Osteoblast (primary cell): ENCODE results near the gene ZNF766. TPM values are rescaled to one million over a fixed set of nuclear protein-coding genes. Genes with fewer than 3 reads are reported as not detected.
"Not testable (repeated sequence)": the region's sequence is repeated elsewhere in the genome, so short reads cannot be mapped to it uniquely, and the experiment has no call there.

ENCODE experiments used
- DNase-seq: peaks from one replicate; pipeline ENCODE4 v3.0.0; 2011; ENCODE audit warnings: low spot score, mixed read lengths; ENCODE audit not compliant: insufficient read length; ENCODE audit errors: missing footprints
- H2AFZ ChIP-seq: 2 replicates; pipeline ENCODE4 v1.6.0; 2011; ENCODE audit warnings: mild to moderate bottlenecking, low read length
- H3K27ac ChIP-seq: 2 replicates; pipeline ENCODE4 v1.5.1; 2011; ENCODE audit warnings: mild to moderate bottlenecking, low read depth, low read length, moderate library complexity
- H3K27me3 ChIP-seq: 2 replicates; pipeline ENCODE4 v1.6.0; 2012; ENCODE audit warnings: mild to moderate bottlenecking, control low read depth, inconsistent platforms, low read length, moderate library complexity; ENCODE audit not compliant: insufficient read depth
- H3K36me3 ChIP-seq: 2 replicates; pipeline ENCODE4 v1.5.1; 2011; ENCODE audit warnings: mild to moderate bottlenecking, low read length, control low read depth, moderate library complexity; ENCODE audit not compliant: insufficient read depth
- H3K4me1 ChIP-seq: 2 replicates; pipeline ENCODE4 v1.5.1; 2011; ENCODE audit warnings: mild to moderate bottlenecking, low read length, control low read depth, moderate library complexity; ENCODE audit not compliant: insufficient read depth
- H3K4me2 ChIP-seq: 2 replicates; pipeline ENCODE4 v1.6.0; 2011; ENCODE audit warnings: mild to moderate bottlenecking, low read length; ENCODE audit not compliant: insufficient read depth
- H3K4me3 ChIP-seq: fragments of 200-600 bp; sonication (generic); 3 replicates; pipeline ENCODE4 v1.5.1; 2012; ENCODE audit warnings: mild to moderate bottlenecking, low read length, inconsistent platforms; ENCODE audit not compliant: insufficient read depth
- H3K79me2 ChIP-seq: 2 replicates; pipeline ENCODE4 v1.6.0; 2012; ENCODE audit warnings: mild to moderate bottlenecking, low read length, control low read depth, inconsistent platforms; ENCODE audit not compliant: insufficient read depth
- H3K9me3 ChIP-seq: 2 replicates; pipeline ENCODE4 v1.5.1; 2011; ENCODE audit warnings: low read depth, low read length, control low read depth
- H4K20me1 ChIP-seq: 2 replicates; pipeline ENCODE4 v1.6.0; 2012; ENCODE audit warnings: mild to moderate bottlenecking, low read length, control low read depth; ENCODE audit not compliant: insufficient read depth
- total RNA-seq: library from RNA; depleted of rRNA; stranded (reverse); fragments of >200 nt; gene quantifications from 2 replicates; pipeline ENCODE4 v1.2.3, GENCODE V29; 2012
- TF ChIP-seq, protein P1 (sequence below): IDR thresholded peaks from 2 replicates; pipeline ENCODE4 v1.5.1; 2011; ENCODE audit warnings: mild to moderate bottlenecking, low read depth, low read length, moderate library complexity; ENCODE audit errors: extremely low read depth

Gene ZNF766
- total RNA-seq, 1 donor, result 11.2 TPM

DNA sequence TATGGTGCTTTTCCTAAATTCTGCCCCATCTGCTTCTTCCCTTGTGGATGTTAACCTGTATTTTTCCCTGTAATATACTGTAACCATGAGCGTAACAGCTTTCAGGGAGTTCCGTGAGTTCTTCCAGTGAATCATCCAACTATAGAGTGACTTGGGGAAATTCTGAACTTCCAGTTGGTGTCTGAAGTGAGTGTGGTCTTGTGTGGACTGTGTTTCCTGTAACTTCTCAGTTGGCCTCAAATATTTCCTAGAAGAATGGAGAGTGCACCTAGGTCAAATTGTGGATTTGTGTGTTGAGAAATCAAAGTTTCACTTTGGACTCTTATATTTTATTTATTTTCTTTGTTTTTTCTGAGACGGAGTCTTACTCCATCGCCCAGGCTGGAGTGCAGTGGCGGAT is 11.0 kb upstream of the ZNF766 start:
- Histone ChIP-seq H4K20me1 (no peaks in the 10 kb centered on the region), H3K27me3 (no peaks in the 10 kb centered on the region), H3K27ac (no peak overlapping the region), H3K9me3 (no peaks in the 10 kb centered on the region), H3K4me3 (no peak overlapping the region), H3K79me2 (no peaks in the 10 kb centered on the region), H2AFZ (no peak overlapping the region), H3K36me3 (no peaks in the 10 kb centered on the region), H3K4me1 (no peaks in the 10 kb centered on the region), H3K4me2 (no peak overlapping the region)
- TF ChIP-seq, protein P1, sequence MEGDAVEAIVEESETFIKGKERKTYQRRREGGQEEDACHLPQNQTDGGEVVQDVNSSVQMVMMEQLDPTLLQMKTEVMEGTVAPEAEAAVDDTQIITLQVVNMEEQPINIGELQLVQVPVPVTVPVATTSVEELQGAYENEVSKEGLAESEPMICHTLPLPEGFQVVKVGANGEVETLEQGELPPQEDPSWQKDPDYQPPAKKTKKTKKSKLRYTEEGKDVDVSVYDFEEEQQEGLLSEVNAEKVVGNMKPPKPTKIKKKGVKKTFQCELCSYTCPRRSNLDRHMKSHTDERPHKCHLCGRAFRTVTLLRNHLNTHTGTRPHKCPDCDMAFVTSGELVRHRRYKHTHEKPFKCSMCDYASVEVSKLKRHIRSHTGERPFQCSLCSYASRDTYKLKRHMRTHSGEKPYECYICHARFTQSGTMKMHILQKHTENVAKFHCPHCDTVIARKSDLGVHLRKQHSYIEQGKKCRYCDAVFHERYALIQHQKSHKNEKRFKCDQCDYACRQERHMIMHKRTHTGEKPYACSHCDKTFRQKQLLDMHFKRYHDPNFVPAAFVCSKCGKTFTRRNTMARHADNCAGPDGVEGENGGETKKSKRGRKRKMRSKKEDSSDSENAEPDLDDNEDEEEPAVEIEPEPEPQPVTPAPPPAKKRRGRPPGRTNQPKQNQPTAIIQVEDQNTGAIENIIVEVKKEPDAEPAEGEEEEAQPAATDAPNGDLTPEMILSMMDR, result no peak
- DNase-seq, result no peak

DNA sequence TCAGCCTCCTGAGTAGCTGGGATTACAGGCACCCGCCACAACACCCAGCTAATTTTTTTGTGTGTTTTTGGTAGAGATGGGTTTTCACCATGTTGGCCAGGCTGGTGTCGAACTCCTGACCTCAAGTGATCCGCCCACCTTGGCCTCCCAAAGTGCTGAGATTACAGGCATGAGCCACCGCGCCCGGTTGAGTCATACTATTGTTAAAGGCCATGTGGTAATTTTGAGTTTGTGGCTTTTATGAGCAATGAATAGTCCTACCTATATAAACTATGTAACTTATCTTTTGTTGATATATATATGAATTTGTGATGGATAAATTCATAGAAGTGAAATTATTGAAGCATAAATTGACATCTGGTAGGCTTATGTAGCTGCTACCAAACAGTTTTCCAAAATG is 3.8 kb upstream of the ZNF766 start:
- H3K4me2 ChIP-seq, result not testable (repeated sequence)
- peak; percentile 25 for DNase-seq

DNA sequence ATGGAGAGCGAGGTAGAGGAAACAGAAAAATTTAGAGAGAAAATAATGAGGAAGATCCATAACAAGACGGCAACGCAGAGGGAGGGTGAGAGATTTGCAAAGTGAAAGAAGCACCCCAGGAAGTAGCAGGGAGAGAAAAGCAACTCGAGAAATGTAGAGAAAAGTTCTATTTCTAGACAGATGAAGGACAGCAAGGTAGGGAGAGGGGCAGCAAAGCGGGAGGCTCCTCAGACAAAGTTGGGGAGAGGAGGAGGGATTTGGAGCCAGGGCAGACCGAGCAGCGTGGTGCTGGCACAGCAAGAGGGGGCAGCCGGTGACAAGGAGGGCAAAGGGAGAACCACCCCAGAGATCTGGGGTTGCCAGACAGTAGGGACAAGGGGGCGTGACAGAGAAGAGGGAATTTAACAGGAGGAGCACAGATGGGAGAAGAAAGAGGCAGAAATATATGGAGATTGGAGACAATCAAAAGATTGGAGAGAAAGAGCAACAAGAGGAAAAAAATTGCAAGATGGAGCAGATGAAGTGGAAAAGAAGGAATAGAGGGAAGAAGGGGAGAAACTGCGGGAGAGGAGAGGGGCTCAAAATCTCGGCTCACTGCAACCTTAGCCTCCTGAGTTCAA is 989 bp downstream of the ZNF766 start:
- H3K79me2 ChIP-seq, result peaks cover 55% of the 10 kb centered on the region
- peaks cover 6% of the 10 kb centered on the region for H3K36me3 ChIP-seq

More for the DNA sequence above, 3.8 kb upstream of the ZNF766 start:
- not testable (repeated sequence) for H3K4me3 ChIP-seq, H4K20me1 ChIP-seq, H2AFZ ChIP-seq, H3K27ac ChIP-seq, H3K79me2 ChIP-seq, H3K9me3 ChIP-seq, H3K36me3 ChIP-seq, H3K27me3 ChIP-seq, H3K4me1 ChIP-seq

DNA sequence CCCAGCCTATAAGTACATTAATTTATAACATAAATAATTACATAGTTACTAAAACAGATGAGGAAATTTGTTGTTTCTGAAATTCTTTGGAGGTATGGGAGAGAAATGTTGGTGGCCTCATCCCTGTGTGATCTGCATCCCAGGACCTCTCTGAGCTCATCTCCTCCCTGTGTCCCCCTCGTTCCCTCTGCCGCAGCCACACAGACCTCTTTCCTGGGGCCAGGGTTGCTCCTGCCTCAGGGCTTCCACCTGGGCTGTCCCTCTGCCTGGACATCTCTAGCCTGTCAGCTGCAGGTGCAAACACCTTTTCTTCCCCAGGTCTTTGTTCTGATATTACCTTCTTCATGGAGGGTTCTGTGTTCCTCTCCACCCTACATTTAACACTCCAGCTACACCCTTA is 3.9 kb downstream of the ZNF766 start:
- H3K9me3 ChIP-seq, result no peaks in the 10 kb centered on the region
- H3K27ac ChIP-seq, result no peak overlapping the region
- no peak for DNase-seq
- TF ChIP-seq, protein P1, result no peak
- H2AFZ ChIP-seq, result no peak overlapping the region
- peaks cover 7% of the 10 kb centered on the region for H3K4me1 ChIP-seq
- H3K4me2 ChIP-seq, result no peak overlapping the region
- H3K79me2 ChIP-seq, result peaks cover 82% of the 10 kb centered on the region
- peaks cover 30% of the 10 kb centered on the region for H4K20me1 ChIP-seq
- H3K27me3 ChIP-seq, result no peaks in the 10 kb centered on the region
- H3K36me3 ChIP-seq, result peaks cover 6% of the 10 kb centered on the region
- H3K4me3 ChIP-seq, result no peak overlapping the region

More for the DNA sequence above, 989 bp downstream of the ZNF766 start:
- no peaks in the 10 kb centered on the region for H3K9me3 ChIP-seq
- TF ChIP-seq, protein P1, result no peak
- peak overlapping the region; percentile 94 for H2AFZ ChIP-seq
- peak; percentile 82 for DNase-seq
- H3K4me2 ChIP-seq, result peak overlapping the region; percentile 94
- no peaks in the 10 kb centered on the region for H3K27me3 ChIP-seq
- H3K4me3 ChIP-seq, result peak overlapping the region; percentile 97
- peaks cover 7% of the 10 kb centered on the region for H3K4me1 ChIP-seq
- peaks cover 17% of the 10 kb centered on the region for H4K20me1 ChIP-seq
- peak overlapping the region; percentile 96 for H3K27ac ChIP-seq
